ENCODE data around the gene SEC14L3.

DNA sequence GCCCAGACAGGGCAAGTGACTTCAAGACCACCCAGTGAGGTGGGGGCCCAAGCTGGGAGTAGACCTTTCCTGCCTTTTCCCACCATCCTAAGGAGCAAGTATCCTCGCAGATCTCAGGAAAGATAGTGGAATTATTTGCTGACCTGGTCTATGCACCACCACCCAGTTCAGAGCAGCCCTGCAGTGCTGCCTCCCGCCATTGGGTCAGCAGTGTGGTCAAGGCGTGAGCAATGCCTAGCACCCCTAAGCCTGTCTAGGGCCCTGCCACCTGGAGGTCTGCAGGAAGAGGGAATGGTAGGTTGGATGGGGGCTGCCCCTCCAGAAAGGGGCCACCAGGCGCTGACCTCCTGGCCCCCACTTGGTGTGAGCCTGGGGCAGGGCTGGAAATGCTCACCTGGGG lies 39.7 kb downstream of the SEC14L3 start:
- TF ChIP-seq, protein P1, sequence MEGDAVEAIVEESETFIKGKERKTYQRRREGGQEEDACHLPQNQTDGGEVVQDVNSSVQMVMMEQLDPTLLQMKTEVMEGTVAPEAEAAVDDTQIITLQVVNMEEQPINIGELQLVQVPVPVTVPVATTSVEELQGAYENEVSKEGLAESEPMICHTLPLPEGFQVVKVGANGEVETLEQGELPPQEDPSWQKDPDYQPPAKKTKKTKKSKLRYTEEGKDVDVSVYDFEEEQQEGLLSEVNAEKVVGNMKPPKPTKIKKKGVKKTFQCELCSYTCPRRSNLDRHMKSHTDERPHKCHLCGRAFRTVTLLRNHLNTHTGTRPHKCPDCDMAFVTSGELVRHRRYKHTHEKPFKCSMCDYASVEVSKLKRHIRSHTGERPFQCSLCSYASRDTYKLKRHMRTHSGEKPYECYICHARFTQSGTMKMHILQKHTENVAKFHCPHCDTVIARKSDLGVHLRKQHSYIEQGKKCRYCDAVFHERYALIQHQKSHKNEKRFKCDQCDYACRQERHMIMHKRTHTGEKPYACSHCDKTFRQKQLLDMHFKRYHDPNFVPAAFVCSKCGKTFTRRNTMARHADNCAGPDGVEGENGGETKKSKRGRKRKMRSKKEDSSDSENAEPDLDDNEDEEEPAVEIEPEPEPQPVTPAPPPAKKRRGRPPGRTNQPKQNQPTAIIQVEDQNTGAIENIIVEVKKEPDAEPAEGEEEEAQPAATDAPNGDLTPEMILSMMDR (tag by site-specific recombination; IDR thresholded peaks at IDR 0.05), result no peak
- TF ChIP-seq ZNF341 (tag by site-specific recombination; IDR thresholded peaks at IDR 0.05; ENCODE audit: low read depth), result no peak
- no peak for TF ChIP-seq ZNF19 (tag by site-specific recombination; IDR thresholded peaks at IDR 0.05; ENCODE audit: low read depth)
- TF ChIP-seq ZNF792 (tag by site-specific recombination; IDR thresholded peaks at IDR 0.05), result no peak
- no peak for TF ChIP-seq ZBTB17 (tag by site-specific recombination; IDR thresholded peaks at IDR 0.05)
- TF ChIP-seq, protein P2, sequence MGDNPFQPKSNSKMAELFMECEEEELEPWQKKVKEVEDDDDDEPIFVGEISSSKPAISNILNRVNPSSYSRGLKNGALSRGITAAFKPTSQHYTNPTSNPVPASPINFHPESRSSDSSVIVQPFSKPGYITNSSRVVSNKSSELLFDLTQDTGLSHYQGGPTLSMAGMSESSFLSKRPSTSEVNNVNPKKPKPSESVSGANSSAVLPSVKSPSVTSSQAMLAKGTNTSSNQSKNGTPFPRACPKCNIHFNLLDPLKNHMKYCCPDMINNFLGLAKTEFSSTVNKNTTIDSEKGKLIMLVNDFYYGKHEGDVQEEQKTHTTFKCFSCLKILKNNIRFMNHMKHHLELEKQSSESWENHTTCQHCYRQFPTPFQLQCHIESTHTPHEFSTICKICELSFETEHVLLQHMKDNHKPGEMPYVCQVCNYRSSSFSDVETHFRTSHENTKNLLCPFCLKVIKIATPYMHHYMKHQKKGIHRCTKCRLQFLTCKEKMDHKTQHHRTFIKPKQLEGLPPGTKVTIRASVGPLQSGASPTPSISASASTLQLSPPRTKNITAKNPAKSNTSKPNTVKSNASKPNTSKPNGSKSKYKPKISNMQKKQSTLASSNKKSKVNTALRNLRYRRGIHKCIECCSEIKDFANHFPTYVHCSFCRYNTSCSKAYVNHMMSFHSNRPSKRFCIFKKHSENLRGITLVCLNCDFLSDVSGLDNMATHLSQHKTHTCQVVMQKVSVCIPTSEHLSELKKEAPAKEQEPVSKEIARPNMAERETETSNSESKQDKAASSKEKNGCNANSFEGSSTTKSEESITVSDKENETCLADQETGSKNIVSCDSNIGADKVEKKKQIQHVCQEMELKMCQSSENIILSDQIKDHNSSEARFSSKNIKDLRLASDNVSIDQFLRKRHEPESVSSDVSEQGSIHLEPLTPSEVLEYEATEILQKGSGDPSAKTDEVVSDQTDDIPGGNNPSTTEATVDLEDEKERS (tag by site-specific recombination; IDR thresholded peaks at IDR 0.05), result no peak
- TF ChIP-seq ZFP69B (tag by site-specific recombination; IDR thresholded peaks at IDR 0.05), result no peak
- TF ChIP-seq ZNF530 (tag by site-specific recombination; IDR thresholded peaks at IDR 0.05; ENCODE audit: low read depth), result no peak
- TF ChIP-seq, protein P3, sequence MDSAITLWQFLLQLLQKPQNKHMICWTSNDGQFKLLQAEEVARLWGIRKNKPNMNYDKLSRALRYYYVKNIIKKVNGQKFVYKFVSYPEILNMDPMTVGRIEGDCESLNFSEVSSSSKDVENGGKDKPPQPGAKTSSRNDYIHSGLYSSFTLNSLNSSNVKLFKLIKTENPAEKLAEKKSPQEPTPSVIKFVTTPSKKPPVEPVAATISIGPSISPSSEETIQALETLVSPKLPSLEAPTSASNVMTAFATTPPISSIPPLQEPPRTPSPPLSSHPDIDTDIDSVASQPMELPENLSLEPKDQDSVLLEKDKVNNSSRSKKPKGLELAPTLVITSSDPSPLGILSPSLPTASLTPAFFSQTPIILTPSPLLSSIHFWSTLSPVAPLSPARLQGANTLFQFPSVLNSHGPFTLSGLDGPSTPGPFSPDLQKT (IDR thresholded peaks at IDR 0.05; ENCODE audit: borderline replicate concordance, low read depth, low read length), result no peak
- TF ChIP-seq, protein P4, sequence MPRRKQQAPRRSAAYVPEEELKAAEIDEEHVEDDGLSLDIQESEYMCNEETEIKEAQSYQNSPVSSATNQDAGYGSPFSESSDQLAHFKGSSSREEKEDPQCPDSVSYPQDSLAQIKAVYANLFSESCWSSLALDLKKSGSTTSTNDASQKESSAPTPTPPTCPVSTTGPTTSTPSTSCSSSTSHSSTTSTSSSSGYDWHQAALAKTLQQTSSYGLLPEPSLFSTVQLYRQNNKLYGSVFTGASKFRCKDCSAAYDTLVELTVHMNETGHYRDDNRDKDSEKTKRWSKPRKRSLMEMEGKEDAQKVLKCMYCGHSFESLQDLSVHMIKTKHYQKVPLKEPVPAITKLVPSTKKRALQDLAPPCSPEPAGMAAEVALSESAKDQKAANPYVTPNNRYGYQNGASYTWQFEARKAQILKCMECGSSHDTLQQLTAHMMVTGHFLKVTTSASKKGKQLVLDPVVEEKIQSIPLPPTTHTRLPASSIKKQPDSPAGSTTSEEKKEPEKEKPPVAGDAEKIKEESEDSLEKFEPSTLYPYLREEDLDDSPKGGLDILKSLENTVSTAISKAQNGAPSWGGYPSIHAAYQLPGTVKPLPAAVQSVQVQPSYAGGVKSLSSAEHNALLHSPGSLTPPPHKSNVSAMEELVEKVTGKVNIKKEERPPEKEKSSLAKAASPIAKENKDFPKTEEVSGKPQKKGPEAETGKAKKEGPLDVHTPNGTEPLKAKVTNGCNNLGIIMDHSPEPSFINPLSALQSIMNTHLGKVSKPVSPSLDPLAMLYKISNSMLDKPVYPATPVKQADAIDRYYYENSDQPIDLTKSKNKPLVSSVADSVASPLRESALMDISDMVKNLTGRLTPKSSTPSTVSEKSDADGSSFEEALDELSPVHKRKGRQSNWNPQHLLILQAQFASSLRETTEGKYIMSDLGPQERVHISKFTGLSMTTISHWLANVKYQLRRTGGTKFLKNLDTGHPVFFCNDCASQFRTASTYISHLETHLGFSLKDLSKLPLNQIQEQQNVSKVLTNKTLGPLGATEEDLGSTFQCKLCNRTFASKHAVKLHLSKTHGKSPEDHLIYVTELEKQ (tag by site-specific recombination; IDR thresholded peaks at IDR 0.05; ENCODE audit: borderline replicate concordance), result no peak
- TF ChIP-seq BCL11A (tag by site-specific recombination; IDR thresholded peaks at IDR 0.05; ENCODE audit: low read depth), result no peak
- no peak for TF ChIP-seq ZNF146 (tag by site-specific recombination; IDR thresholded peaks at IDR 0.05)
